Neural progenitor cell (in vitro differentiated cells): ENCODE results near the gene SMARCAD1.

Experiments used
- EZH2 ChIP-seq: fragments of 200-600 bp; sonication (generic); IDR thresholded peaks from 2 replicates; pipeline ENCODE4 v1.6.1; 2017; ENCODE audit warnings: antibody characterized with exemption, mild to moderate bottlenecking, moderate library complexity
- EZH2phosphoT487 ChIP-seq: fragments of 200-600 bp; sonication (generic); IDR thresholded peaks from 2 replicates; pipeline ENCODE4 v1.6.1; 2017; ENCODE audit warnings: antibody characterized with exemption
- TF ChIP-seq, protein P1 (sequence below): fragments of 200-600 bp; sonication (generic); IDR thresholded peaks from 2 replicates; pipeline ENCODE4 v1.5.1; 2017; ENCODE audit warnings: antibody characterized with exemption, mild to moderate bottlenecking

DNA sequence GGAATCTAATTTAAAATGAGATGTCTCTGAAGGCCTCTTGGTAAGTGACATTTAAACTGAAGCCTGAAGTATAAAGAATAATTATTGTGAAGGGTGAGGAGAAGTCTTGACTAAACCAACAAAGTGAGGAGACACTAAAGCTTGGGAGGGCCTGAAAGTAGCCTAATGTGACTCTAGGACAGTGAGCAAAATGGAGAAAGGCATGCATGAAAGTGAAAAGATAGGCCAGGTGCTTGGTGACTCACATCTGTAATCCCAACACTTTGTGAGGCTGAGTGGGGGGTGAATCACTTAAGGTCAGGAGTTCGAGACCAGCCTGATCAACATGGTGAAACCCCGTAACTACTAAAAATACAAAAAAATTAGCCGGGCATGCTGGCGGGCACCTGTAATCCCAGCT is 46.9 kb upstream of the SMARCAD1 start:
- TF ChIP-seq, protein P1, sequence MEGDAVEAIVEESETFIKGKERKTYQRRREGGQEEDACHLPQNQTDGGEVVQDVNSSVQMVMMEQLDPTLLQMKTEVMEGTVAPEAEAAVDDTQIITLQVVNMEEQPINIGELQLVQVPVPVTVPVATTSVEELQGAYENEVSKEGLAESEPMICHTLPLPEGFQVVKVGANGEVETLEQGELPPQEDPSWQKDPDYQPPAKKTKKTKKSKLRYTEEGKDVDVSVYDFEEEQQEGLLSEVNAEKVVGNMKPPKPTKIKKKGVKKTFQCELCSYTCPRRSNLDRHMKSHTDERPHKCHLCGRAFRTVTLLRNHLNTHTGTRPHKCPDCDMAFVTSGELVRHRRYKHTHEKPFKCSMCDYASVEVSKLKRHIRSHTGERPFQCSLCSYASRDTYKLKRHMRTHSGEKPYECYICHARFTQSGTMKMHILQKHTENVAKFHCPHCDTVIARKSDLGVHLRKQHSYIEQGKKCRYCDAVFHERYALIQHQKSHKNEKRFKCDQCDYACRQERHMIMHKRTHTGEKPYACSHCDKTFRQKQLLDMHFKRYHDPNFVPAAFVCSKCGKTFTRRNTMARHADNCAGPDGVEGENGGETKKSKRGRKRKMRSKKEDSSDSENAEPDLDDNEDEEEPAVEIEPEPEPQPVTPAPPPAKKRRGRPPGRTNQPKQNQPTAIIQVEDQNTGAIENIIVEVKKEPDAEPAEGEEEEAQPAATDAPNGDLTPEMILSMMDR, result no peak
- TF ChIP-seq EZH2phosphoT487 (no peak), EZH2 (no peak)
